Myocyte (in vitro differentiated cells): Measurements from ENCODE around the gene PLXDC2. TPM values are rescaled to one million over a fixed set of nuclear protein-coding genes. Genes with fewer than 3 reads are reported as not detected.
A peak's percentile ranks its signal among the peaks of the same experiment; 100 is the strongest.
"Not testable (repeated sequence)": the region's sequence is repeated elsewhere in the genome, so short reads cannot be mapped to it uniquely, and the experiment has no call there.

Experiments
- DNase-seq: peaks from one replicate; pipeline ENCODE4 v3.0.0-alpha.2; 2012; ENCODE audit warnings: low read depth
- polyA plus RNA-seq: library from polyadenylated mRNA; unstranded; fragments of >200 nt; gene quantifications from one replicate; pipeline ENCODE4 v1.2.1, GENCODE V29; 2012; ENCODE audit warnings: missing spikeins
- total RNA-seq: library from RNA; depleted of rRNA; stranded (reverse); fragments of >200 nt; gene quantifications from 2 replicates; pipeline ENCODE4 v1.2.3, GENCODE V29; 2014

The PLXDC2 gene
- total RNA-seq: 12.0 and 16.2 TPM in 2 replicates
- 79.1 TPM for polyA plus RNA-seq

DNA sequence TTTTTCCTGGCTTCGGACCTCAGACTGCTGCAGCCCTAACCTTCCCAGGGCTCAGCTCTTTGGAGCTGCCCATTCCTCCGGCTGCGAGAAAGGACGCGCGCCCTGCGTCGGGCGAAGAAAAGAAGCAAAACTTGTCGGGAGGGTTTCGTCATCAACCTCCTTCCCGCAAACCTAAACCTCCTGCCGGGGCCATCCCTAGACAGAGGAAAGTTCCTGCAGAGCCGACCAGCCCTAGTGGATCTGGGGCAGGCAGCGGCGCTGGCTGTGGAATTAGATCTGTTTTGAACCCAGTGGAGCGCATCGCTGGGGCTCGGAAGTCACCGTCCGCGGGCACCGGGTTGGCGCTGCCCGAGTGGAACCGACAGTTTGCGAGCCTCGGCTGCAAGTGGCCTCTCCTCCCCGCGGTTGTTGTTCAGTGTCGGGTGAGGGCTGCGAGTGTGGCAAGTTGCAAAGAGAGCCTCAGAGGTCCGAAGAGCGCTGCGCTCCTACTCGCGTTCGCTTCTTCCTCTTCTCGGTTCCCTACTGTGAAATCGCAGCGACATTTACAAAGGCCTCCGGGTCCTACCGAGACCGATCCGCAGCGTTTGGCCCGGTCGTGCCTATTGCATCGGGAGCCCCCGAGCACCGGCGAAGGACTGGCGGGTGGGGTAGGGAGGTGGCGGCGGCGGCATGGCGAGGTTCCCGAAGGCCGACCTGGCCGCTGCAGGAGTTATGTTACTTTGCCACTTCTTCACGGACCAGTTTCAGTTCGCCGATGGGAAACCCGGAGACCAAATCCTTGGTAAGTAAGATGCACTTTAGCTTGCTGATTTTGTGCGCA lies at the start of gene PLXDC2:
Gene PLXDC2, plus strand, starts transcription at position 22 of the 820 bp plus-strand sequence.
- peak; percentile 60 for DNase-seq

DNA sequence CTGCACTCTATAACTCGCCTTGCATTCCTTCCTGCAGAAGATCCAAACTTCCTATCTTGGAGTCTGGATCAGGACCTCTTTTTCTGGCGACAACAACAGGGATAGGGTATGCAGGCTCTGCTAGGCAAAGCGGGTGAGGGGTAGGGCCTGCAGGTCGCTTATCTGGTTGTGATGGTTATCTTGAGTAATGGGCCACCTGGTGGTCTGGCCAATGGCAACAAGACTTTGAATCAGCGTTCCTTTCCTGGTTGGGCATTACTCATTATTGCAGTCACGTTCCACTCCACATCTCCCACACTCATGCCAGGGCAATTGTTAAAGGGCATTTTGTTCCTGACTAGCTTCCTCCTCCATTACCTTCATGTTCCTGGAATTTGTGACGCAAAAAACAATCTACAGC lies 48.4 kb upstream of the PLXDC2 start:
- no peak for DNase-seq

DNA sequence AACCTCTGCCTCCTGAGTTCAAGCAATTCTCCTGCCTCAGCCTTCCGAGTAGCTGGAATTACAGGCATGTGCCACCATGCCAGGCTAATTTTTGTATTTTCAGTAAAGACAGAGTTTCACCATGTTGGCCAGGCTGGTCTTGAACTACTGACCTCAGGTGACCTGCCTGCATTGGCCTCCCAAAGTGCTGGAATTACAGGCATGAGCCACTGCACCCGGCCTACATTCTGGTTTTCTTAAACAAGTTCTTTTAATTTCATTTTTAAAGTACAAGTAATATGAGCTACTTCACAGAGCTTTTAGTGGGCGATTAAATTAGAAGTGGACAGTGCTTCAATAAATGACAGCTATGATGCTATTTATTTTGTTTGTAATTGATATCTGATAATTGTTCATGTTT lies 46.4 kb upstream of the PLXDC2 start:
- not testable (repeated sequence) for DNase-seq

DNA sequence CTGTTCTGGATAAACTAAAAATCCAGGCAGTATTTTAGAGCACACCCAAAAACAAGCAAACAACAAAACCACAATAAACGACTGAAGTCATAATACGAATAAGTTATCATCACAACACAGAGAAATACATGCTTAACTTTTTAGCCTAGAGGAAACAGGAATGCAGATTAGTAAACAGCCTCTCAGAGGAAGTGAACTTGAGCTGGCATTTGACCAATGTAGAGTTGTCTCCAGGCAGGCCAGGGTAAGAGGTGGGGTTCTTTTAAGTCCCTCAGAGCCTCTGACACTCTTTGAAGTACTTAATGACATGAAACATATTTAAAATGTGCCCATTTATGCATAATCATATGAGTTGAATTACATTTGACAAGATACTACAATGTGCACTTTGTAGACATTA lies 43.3 kb upstream of the PLXDC2 start:
- DNase-seq: no peak

DNA sequence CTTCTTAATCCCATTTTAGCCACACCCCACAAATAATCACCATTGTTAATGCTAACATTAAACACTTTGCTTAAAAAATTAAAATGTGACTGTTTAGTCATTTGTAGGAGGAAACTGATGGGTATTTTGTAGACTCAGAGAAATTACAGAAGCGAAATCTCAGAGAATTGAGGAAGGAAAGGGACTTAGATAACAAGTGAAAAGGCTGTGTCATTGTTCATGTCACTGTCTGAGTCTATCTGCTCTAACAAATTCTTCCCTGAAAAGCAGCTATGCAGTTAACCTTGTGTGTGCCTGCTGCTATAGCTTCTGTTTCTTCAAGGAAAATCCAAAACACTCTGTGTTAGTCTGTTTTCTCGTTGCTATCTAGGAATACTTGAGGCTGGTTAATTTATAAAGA lies 40.9 kb upstream of the PLXDC2 start:
- DNase-seq: no peak

DNA sequence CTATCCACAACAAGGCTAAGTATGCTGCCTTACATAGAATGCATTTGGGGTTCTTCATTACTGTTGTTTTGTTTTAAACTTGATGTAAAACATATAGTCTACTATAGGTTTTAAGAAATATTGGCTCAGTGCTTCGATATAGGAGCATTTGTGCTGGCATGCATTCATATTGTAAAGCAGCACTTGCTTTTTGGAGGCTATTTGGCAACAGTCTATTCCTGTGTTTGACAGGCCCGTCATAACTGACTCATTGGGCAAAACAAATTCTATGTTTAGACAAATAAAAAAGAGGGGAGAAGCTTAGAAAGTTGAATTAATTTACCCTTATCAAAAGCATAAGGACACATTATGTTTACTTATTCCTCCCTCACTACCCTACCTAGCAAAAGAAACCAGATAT lies 38.4 kb upstream of the PLXDC2 start:
- no peak for DNase-seq

DNA sequence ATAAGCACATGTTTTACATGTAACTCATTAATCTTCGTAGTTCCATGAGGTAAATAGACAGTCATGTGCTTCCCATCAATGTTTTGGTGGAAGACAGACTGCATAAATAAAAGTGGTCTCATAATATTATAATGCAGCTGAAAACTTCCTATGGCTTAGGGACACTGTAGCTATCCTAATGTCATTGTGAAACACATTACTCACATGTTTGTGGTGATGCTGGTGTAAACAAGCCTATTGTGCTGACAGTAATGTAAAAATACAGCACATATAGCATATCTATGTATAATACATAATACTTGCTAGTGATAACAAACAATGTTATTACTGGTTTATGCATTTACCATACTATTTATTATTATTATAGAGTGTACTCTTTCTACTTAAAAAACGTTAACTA lies 37.2 kb upstream of the PLXDC2 start:
- no peak for DNase-seq

DNA sequence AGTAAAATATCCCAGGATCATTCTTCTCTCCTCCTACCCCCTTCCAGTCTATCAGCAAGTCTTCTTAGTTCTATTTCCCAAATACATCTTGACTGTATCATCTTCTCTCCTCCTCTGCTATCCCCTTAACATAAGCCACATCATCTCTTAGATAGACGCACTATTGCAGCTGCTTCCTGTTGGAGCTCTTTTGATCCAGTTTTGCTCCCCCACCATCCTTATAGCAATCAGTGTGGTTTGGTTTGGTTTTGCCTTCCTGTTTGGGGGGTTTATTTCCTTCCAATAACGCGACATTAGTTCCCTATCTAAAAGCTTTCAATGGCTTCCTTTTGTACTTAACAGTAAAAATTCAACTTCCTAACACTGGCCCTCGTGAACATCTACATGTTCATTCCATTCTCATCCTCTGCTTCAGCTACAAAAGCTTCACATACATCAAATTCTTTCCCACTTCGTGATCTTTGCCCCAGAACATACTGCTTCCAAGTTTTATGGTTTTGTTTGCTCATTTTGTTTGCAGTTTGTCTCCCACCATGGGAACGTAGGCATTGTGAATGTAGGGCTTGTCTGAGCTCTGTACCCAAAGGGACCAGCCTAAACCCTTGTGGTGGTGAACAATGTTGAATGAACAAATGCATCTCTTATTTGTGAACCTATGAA lies 33.7 kb upstream of the PLXDC2 start:
- no peak for DNase-seq

DNA sequence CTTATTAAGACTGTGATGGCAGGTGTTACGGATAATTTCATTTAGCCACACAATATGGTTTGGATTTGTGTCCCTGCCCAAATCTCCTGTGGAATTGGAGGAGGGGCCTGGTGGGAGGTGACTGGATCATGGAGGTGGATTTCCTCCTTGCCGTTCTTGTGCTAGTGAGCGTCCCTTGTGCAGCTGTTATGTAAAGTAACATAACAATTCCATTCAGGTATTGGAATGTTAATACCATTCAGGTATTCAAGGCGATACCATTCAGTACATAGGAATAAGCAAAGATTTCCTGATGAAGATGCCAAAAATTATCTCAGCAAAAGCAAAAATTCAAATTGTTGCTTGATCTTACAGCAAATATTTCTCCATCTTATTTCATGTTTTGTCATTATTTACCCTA lies 32.5 kb upstream of the PLXDC2 start:
- no peak for DNase-seq

DNA sequence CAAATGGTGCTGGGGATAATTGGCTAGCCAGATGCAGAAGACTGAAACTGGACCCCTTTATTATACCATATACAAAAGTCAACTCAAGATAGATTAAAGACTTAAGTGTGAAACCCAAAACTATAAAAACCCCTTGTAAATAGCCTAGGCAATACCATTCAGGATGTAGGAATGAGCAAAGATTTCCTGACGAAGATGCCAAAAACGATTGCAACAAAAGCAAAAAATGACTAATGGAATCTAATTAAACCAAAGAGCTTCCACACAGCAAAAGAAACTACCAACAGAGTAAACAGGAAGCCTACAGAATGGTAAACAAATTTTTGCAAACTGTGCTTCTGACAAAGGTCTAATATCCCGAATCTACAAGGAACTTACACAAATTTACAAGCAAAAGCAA lies 30.9 kb upstream of the PLXDC2 start:
- DNase-seq: no peak

DNA sequence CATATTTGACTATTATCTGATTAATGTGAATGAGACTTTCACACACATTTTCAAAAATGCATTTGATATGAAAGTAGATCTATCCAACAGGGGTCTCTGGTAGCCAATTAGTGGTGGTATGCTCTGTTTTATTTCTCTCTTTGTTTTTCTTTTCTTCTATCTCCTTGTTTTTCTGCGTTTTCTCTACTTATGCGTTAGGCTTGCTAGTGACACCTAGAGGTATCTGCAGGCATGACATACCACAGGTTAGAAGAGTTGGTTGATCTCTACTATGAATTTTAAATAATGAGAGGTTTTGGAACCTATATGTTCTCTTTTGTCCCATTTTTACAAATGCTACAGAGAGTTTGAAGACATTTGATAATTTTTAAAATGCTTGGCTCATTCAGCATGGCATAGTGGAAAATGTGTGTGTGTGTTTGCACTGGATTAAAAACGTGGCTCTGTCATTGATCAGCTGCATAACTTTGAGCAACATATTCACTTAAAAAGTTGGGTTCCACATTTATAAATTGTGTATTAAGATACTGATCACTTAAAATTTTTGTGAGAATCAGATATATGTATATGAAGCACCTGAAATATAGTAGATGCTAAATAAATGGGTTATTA lies 28.1 kb upstream of the PLXDC2 start:
- peak; percentile 62 for DNase-seq

DNA sequence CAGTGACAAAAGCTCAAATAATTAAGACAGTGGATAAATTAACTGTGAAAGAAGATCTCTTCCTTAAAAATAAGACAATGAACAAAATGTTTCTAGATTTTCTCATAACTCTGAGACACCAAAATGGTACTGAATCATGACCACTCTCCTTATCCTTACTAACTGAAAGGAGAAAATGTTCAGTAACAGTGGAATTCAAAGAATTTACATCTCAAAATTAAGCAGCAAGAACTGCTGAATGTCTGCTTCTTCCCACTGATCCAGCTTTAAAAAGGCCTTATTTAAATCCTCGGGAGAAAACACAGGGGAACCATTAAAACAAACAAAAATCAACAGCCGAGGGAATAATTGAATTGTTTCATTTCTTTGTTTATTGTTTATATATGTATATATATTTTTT lies 27.3 kb upstream of the PLXDC2 start:
- no peak for DNase-seq

DNA sequence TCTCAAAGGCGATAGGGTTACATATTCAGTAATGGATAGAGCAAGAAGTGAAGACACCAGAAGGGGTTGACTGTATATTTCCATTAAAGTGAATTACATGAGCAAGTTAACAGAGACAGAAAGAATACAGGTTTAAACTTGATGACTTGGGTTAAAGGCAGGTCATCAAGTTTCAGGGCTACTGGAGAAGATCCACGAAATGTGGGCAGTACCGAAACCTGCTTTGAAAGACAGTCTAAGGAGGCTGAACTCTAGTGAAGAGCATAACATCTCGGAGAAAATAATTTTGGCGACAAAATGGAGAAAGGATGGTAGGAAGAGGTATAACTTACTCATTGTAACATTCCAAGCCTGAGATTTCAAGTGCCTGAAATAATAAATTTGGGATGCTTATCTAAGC lies 26.6 kb upstream of the PLXDC2 start:
- no peak for DNase-seq

DNA sequence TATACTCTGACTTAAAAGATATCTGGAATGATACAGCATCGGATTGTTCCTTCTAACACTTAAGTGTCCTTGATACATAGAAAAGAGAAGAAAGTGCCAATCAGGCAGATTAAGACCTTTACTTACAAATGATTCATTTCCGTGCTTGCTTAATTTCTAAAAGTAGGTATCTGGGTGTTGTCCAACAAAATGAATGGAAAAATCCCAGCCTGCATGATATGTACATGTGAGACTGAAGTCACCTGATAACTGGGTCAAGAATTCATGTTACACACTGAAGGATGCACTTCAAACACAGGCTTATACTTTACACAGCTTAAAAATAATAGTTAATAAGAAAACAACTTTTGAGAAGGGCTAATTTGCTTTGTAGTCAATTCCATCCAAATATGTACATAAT lies 25.2 kb upstream of the PLXDC2 start:
- DNase-seq: no peak

DNA sequence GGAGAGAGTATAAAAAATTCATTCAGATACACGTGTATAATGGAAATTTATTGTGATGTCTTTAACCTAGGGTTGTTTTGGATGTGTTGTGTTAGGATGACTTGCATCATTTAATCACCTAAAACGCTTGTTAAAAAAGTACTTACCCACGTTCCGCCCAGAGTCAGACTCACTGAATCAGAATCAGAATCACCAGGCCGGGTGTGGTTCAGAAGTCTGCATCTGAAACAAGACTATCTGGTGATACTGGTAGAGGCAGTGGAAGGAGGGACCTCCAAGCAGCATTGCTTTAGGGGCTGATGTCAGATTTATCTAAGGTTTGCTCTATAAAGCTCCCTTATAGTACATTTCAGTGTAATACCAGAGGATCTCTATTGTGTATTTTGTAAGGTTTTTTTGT lies 20.5 kb upstream of the PLXDC2 start:
- no peak for DNase-seq

DNA sequence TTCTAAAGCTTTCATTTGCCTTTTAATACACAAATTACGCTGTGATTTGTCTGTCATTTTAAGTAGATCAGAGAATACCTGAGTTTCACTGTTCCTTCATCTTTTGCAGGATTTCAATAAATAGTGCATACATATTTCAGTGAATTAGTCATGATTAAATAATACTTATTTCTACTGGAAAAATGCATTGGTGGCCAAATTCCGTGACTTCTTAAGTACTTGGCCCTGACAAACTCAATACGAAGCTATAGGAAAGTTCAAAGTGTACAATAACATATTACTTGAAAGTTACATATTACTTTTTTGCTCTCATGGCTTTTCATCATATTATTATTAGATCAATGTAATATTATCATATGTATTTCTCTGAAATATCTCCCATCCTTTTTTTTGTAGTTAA lies 16.1 kb upstream of the PLXDC2 start:
- DNase-seq: no peak

DNA sequence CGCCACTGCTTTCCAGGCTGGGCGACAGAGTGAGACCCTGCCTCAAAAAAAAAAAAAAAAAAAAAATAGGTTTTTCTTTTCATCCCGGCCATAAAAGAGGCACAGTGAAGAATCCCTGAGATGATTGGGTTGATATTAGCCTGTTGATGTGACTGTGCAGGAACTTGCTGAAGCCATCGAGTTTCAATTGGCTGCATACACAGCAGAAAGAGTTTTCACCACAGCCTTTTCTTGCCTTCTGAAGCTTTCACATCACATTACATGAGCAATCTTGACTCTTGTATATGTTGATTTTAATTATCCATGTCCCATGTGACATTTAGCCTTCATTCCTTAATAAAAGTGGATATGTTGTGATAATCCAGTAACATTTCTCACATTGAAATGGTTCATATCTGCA lies 14.9 kb upstream of the PLXDC2 start:
- DNase-seq: no peak

DNA sequence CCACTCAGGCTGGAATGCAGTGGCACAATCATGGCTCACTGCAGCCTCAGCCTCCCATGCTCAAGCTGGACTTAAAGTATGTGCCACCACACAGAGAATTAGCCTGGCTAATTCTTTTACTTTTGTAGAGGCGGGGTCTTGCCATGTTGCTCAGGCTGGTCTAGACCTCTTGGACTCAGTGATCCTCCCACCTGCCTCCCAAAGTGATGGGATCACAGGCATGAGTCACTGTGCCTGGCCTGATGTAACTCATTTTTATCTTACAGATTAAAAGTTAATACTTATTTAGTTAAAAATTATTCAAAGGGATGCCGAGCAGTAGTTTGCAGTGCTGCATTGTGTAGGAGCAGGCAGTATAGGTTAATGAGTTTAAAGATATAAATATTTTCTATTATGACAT lies 12.6 kb upstream of the PLXDC2 start:
- DNase-seq: no peak

DNA sequence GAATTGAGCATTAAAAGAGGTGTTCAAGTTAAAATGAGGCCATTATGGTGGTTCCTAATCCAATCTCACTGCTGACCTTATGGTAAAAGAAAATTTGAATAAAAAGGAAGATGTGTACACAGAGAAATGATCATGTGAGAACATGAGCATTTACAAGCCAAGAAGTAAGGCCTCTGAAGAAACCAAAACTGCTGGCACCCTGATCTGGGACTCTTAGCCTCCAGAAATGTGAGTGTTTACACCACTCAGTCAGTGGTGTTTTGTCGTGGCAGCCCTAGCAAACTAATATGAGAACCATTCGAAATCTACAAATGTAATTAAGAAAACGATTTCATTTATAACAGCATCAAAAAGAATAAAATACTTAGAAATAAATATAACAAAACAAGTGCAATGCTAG lies 6.8 kb upstream of the PLXDC2 start:
- DNase-seq: no peak

DNA sequence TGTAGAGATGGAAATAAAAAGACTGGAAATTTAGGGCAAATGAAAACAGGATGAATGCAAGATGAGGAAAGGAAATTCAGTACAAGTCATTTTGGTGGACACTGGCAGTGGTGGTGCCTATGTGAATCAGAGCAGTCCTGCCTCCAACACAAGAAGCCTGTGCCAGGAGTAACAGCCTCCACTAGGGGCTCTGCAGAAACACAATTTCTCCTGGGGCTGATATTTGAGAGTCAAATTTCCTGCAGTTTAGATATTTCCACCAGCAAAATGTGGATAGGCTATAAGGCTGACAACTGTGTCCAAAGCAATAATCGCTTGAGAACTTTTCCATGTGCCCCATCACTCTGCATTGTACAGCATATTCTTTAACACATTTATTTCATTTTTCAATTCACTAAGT lies 4.7 kb upstream of the PLXDC2 start:
- peak; percentile 55 for DNase-seq

DNA sequence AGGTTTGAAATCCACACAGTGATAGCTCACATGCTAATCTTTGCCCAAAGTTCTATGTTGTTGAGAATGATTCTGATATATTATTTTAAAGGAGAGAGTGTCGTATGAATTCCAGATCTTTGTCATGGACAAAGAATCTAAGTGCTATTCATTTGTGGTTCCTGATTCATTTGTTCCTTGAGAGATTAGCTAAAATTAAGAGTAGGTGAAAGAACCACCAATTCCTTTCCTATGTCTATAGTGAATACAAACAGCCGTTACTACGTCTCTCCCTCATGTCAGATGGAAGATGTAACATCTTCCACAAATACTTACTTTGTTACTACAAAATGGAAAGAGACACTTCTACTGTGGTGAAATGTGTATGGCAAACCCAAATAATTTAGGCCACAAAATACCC lies 3.3 kb upstream of the PLXDC2 start:
- DNase-seq: no peak

DNA sequence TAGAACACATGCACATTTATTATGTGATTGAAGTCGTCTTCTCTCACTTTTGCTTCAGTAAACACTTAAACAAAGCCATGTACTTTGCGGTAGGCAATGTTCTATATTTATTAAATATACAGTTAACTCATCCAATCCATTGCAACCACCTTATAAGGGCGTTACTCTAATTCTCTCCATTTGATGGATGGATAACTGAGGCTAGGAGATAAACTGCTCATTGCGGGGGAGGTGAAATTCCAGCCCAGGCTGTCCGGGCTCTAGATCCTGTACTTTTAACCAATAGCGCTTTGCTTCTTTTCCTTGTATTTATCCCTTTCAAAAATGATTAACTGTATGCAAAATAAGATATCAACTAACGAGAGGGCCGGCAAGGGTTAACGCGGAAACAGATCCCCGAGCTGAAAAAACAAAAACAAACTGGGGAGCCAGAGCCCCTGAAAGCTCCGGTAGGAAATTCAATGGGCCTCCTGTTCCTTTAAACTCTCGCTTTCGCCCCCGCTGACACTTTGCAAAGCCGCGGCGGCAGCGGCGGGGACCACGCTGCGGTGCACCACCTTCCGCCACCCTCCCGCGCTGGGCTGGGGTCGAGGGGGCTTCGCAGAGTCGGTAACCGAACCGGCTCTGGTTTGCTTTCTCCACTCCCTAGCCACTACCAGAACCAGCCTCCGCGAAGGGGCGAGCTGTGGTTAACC lies 1.0 kb upstream of the PLXDC2 start:
- DNase-seq: peak; percentile 44
